Measurements from ENCODE around the gene P2RY8. TPM values are rescaled to one million over a fixed set of nuclear protein-coding genes. Genes with fewer than 3 reads are reported as not detected.

The P2RY8 gene
- total RNA-seq, result 3.0 TPM
- long read RNA-seq, full-length matches to known transcripts, result 1 of 5 reads
- long read RNA-seq, partial matches to known transcripts, result 0 of 5 reads
- long read RNA-seq, other reads (novel, unspliced or antisense), result 4 of 5 reads

DNA sequence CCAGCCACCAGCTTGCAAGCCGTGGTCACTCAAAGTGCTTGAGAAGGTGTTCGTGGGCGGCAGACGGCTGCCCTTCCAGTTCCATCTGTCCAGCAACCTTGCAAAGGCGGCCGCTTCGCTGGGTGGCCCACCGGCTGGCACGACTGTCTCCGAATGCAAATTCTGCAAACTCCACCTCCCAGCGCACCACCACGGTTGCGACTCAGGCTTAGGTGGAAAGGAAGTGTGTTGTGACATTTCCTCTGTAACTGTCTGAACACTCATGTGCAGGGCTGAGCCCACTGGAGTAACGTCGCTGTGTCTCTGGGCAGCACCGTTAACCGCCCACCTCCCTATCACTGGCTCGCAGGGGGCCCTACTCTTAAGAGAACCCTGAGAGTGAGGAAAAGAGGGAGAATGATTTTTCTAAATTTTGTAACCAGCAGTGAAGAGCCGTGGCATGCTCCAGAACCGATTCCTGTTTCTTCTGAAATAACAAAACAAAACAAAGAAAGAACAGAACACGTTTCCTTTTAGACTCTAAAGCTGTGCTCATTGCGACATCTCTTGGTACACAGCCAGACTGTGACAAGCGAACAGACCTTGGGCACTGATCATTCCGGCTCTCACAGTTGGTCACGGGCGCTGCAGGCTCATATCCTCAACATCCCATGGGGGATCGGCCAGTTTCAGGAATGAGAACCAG is at the start of gene P2RY8:
Gene P2RY8 (minus strand): TSS at position 155 of the 685 bp plus-strand sequence. CDS start 70,627 bp downstream, outside the sequence.
- no peaks in the 10 kb centered on the region for H3K4me1 ChIP-seq
- TF ChIP-seq, protein P1, sequence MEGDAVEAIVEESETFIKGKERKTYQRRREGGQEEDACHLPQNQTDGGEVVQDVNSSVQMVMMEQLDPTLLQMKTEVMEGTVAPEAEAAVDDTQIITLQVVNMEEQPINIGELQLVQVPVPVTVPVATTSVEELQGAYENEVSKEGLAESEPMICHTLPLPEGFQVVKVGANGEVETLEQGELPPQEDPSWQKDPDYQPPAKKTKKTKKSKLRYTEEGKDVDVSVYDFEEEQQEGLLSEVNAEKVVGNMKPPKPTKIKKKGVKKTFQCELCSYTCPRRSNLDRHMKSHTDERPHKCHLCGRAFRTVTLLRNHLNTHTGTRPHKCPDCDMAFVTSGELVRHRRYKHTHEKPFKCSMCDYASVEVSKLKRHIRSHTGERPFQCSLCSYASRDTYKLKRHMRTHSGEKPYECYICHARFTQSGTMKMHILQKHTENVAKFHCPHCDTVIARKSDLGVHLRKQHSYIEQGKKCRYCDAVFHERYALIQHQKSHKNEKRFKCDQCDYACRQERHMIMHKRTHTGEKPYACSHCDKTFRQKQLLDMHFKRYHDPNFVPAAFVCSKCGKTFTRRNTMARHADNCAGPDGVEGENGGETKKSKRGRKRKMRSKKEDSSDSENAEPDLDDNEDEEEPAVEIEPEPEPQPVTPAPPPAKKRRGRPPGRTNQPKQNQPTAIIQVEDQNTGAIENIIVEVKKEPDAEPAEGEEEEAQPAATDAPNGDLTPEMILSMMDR (IDR thresholded peaks at IDR 0.05), result no peak
- DNase-seq, result peak; percentile 72
- H3K36me3 ChIP-seq, result no peaks in the 10 kb centered on the region
- H3K4me3 ChIP-seq, result peak within 1 kb of the TSS; percentile 54
- peaks cover 4% of the 10 kb centered on the region for H3K27me3 ChIP-seq (ENCODE audit: low read depth)
- peak; percentile 74 to 82 for ATAC-seq
- intact Hi-C loops (cut with DNase I), result no loop called here
- H3K27ac ChIP-seq, result peak within 1 kb of the TSS; percentile 73
- no peaks in the 10 kb centered on the region for H3K9me3 ChIP-seq

DNA sequence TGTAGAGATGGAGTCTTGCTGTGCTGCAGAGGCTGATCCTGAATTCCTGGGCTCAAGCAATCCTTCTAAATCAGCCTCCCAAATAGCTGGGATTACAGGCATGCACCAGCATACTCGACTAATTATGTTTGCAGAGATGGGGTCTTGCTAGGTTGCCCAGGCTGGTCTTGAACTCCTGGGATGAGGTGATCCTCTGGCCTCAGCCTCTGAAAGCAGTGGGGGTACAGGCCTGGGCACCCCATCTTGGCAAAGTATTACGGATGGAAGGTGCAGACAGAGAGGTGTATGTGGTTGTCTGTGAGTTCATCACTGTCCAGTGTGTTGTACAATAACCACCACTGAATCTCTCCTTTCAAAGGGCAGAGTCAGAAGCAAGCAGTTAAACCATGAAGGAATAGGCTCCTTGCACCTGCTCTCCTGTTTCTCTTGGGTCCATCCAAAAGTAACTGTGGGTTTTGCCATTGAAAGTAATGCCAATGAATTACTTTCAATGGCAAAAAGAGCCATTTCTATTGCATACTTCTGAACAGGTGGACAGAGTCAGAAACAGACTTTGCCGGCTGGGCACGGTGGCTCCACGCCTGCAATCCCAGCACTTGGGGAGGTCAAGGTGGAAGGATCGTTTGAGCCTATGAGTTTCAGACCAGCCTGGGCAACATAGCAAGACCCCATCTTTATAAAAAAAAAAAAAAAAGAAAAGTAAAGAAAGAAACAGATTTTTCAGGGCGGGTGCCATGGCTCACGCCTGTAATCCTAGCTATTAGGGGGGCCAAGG is 47.4 kb upstream of the P2RY8 start:
- intact Hi-C loops (cut with DNase I), result no loop called here
- Histone ChIP-seq H3K9me3 (no peaks in the 10 kb centered on the region), H3K36me3 (no peaks in the 10 kb centered on the region), H3K4me3 (no peak overlapping the region), H3K4me1 (no peaks in the 10 kb centered on the region), H3K27ac (no peak overlapping the region), H3K27me3 (ENCODE audit: low read depth) (no peaks in the 10 kb centered on the region)
- ATAC-seq, result no peak
- TF ChIP-seq, protein P1 (IDR thresholded peaks at IDR 0.05), result no peak
- DNase-seq, result no peak

DNA sequence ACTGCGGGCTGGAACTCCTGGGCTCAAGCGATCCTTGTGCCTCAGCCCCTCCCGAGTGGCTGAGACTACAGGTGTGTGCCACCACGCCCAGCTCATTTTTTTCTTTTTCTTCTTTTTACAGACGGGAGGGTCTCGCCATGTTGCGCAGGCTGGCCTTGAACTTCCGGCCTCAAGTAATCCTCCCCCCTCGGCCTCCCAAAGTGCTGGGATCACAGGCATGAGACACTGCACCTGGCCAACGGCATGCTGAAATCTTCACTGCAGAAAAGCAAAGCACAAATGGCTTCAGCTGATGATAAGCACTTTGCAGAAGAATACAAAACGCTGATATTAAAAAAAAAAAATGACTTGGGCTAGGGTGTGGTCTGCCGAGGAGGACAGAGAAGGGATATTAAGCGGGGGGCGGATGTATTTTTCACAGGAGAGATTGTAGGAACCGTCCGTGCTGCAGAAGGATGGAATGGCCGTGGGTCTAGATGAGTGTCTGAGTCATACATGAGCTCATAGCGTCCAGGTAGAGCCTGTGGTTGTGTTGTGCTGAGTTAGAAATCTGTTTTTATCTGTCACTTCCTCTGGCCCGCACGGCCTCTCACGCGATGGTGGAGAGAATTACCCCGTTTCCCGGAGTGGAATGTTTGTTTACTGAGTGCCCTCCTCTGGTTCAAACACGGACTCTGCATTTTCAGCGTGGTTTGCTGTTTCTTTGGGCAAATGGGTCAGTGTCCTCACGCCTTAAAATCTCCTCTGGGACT is 45.9 kb upstream of the P2RY8 start:
- no peaks in the 10 kb centered on the region for H3K9me3 ChIP-seq
- TF ChIP-seq, protein P1 (IDR thresholded peaks at IDR 0.05), result no peak
- intact Hi-C loops (cut with DNase I), result no loop called here
- no peak overlapping the region for H3K27ac ChIP-seq
- no peaks in the 10 kb centered on the region for H3K4me1 ChIP-seq
- ATAC-seq (no peak), DNase-seq (no peak)
- no peaks in the 10 kb centered on the region for H3K36me3 ChIP-seq
- H3K27me3 ChIP-seq (ENCODE audit: low read depth), result no peaks in the 10 kb centered on the region
- H3K4me3 ChIP-seq, result no peak overlapping the region

GRCh38 chrX:1581132-1581531 is 44.1 kb upstream of the P2RY8 start:
- intact Hi-C loops (cut with DNase I), result no loop called here
- Histone ChIP-seq H3K9me3 (no peaks in the 10 kb centered on the region), H3K27ac (no peak overlapping the region), H3K4me3 (no peak overlapping the region), H3K27me3 (ENCODE audit: low read depth) (no peaks in the 10 kb centered on the region), H3K4me1 (no peaks in the 10 kb centered on the region), H3K36me3 (no peaks in the 10 kb centered on the region)
- ATAC-seq (peak; percentile 61 to 89), DNase-seq (no peak)
- TF ChIP-seq, protein P1 (IDR thresholded peaks at IDR 0.05), result peak; percentile 87

DNA sequence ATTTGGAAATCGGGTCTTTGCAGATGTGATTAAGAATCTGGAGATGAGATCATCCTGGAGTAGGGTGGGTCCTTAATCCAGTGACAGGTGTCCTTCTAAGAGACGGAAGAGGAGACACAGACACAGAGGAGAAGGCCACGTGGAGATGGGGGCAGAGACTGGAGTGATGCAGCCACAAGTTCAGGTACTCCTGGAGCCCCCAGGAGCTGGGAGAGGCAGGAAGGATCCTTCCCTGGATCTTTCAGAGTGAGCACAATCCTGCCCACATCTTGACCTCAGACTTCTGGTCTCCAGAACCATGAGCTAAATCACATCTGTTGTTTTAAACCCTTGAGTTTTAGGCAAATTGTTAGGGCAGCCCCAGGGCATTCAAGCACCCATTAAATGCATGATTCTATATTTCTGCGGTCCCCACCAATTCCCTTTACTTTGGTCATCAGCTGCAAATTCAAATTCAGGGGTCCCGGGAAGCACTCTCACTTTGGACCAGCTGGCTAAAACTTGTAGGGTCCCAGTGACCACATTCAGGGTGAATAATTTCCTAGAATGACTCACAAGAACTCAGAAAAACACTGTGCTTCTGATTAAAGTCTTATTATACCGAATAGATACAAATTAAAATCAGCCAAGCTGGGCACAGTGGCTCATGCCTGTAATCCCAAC is 41.7 kb upstream of the P2RY8 start:
- no peak for ATAC-seq
- no peaks in the 10 kb centered on the region for H3K36me3 ChIP-seq
- intact Hi-C loops (cut with DNase I), result no loop called here
- no peaks in the 10 kb centered on the region for H3K27me3 ChIP-seq (ENCODE audit: low read depth)
- TF ChIP-seq, protein P1 (IDR thresholded peaks at IDR 0.05), result no peak
- H3K9me3 ChIP-seq, result no peaks in the 10 kb centered on the region
- no peak for DNase-seq
- H3K4me1 ChIP-seq, result no peaks in the 10 kb centered on the region
- no peak overlapping the region for H3K27ac ChIP-seq
- H3K4me3 ChIP-seq, result no peak overlapping the region

Data from lower lobe of right lung (tissue), 2 donors.